HG03045 (cell line): ENCODE measurements around the gene GEMIN4.
"Not testable (repeated sequence)": the region's sequence is repeated elsewhere in the genome, so short reads cannot be mapped to it uniquely, and the experiment has no call there.

ENCODE experiments used
- ATAC-seq: cut with Tn5 transposase; IDR thresholded peaks from one replicate; pipeline ENCODE4 v1.9.1; 2021; ENCODE audit warnings: mild to moderate bottlenecking, moderate library complexity; ENCODE audit not compliant: unreplicated experiment

Gene GEMIN4

DNA sequence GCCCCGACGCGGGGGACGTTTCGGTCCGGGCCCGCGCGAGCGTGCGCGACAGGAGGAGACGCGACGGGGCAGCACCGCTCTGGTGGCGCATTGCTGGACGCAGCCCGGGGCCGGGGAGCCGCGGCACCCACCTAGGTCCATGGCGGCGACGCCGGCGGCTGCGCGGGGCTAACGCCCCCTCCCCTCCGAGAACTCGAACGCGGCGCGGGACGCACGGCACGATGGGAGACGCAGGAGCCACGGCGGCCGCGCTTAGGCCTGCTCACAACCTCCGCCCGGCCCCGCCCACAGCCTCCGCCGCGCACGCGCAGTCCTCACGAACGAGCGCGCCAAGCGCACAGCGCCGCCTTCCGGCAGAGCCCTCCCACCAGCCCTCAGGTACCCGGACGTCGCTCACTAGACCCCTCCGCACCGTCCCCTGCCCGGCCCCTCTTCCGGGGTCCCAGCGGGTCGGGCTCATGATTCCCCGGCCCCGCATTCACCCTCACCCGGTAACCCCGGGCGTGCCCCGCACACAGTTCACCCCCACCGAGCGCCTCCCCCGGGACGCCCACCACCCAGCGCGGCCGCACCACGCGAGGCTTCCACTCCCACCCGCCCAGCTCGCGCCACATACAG lies at the start of gene GEMIN4:
TSS of gene GEMIN4 (minus strand) at position 263 of the 618 bp plus-strand sequence. CDS start at position 141, 122 bp downstream.
- peak; percentile 89 for ATAC-seq

DNA sequence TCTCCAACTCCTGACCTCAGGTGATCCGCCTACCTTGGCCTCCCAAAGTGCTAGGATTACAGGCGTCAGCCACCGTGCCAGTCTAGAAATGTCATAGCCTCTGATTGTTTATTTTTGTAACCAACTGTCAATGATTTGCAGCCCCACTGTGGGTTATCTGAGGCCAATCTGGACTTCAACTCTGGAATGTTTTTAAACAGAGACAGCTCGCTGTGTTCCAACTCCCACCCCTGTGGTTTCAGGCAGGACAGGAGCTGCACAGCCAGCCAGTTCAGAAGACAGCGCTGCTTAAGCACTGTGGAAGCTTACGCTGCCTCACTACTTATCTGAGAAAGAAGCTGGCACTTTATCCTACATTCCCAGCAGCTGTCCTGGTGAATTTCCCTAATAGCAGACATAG lies 49.6 kb upstream of the GEMIN4 start:
- ATAC-seq = no peak

DNA sequence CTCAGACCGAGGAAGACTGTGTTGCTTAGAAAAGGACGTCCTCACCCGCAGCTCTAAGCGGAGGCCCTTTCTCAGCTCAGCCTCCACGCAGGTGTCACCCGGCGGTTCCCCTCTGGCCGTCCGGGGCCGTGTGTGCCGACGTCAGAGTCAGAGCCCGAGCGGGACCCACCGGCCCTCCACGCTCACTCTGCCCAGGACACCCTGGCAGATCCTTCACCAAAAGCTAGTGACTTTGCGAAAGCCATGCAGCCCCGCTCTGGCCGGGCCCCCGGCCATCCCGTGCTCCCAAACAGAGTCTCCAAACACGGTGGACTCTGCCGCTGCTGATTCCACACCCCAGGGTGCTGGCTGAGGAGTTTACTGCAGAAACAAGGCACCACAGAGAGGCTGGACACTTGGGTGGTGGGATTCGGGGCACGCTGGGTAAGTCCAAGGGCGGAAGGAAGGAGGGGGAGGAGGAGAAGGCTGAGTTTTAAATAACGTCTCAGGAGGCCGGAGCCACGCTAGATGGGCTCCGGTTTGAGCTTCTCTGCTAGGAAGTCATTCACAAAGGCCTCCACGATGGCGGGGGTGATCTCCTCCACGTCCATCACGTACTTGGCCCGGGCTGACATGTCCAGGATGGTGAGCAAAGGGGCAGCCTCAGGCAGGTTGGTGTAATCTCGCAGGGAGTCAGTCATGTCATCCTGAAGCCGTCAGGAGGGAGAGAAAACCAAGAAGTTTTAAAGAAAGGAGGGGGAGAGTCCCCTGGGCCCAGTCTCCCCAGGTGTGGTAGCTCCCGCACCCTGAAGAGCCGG lies 48.6 kb upstream of the GEMIN4 start:
- no peak for ATAC-seq

DNA sequence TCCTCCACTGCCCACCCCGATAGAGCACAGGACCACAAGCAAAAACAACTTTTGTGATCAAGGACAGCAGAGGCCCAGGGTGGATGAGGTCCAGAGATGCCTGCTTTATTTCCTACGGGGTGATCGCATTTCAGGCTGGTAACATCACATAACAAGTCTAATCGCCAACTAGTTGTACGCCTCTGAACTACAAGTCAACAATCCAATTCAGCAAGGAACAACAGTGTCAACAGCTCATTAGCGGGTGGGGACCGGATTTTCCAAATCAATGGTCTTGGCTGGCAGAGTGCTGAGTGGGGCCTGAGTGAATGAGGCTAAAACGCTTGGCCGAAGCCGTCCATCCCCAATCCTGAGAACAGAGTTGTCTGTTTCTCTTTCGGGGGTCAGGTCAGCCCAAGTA lies 47.2 kb upstream of the GEMIN4 start:
- ATAC-seq = no peak

DNA sequence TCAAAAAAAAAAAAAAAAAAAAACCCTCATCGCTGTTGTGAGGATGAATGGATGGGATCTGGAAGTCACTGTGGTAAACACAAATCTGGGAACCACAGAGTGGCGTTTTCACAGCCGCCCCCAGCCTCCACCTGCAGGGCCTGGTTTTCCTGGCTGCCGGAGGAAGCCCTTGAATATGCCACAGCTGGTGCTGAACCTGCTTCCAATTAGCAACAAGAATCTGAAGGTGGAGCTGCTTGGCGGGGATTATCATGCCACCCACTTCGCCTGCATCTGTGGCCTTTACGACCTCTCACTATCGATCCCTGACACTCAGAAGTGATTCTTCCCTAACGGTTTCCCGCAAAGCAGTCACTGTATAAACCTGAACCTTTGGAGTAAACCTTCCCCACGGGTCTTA lies 46.2 kb upstream of the GEMIN4 start:
- ATAC-seq = no peak

DNA sequence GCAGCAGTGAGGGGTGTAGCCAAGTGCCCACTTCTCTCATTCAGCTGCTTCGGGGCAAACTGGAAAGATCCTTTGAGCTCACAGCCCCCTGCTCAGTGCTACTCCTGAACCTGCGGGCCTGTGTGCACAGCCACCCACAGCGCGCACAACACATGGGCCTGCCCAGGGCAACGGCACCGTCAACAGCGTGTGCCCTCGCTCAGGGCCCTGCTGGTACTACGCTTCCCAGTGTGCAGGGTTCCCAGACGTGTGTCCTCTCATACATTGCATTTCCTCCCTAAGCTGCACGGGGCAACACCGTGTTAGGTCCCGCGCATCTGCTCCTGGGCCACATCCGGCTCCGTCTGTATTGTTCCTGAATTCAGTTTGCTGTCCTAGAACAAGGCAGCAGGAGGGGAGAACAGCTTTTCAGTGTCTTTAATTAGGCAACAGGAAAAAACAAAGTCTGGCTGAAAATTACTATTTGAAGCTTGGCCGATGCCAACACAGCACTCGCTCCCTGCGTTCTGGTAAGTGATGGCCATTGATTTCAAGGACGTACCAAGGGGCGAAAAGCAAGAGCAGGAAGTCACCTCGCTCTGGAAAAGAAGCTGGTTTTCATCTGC lies 45.3 kb upstream of the GEMIN4 start:
- no peak for ATAC-seq

DNA sequence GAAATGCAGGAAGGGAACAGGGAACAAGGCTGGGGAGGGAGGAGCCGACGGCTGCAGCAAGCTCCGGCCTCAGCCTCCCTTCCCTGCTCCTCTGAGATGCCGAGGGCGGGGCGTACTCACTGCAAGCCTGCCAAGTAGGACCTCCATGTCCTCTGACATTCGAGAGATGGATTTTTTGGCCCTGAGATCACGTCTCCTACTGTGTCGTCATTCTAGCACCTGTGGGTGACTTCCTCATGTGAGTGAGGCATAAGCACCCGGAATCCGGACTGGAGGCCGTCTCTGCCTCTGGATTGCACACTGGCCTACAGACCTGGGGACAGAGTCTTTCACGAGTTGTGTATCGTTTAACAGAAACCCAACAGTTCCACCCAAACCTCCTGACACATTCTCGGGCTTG lies 44.5 kb upstream of the GEMIN4 start:
- no peak for ATAC-seq

DNA sequence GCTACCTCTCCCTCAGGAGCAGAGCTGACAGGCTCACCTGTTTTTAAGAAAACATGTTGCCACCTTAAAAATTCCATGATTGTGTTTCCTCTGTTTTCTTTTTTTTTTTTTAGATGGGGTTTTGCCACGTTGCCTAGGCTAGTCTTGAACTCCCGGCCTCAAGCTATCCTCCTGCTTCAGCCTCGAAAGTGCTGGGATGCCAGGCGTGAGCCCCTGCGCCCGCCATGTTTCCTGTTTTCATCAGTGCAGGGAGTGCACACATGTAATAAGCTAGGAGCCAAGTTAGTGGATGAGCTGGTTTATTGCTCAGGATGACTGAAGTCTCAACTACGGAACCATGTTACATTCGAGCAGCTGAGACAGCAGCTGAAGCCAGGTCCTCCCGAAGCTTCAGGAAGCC lies 43.7 kb upstream of the GEMIN4 start:
- no peak for ATAC-seq

DNA sequence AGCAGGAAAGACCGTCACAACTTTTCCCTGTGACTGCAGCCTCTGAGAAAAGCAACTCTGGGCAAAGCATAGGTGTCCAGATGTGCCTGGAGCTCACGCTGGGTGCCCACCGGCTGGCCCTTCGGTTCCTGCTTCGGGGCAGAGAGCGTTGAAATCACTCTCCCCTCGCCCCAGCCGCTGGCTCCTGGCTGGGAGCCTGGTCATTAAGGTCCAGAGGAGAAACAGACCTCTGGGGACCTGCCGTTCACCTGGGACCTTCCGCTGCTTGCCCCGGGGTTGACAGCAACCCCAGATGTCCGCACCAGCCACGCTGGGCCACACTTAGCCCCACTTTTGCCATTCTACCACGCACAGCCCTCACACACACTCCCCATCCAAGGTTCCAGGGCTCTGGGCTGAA lies 43.2 kb upstream of the GEMIN4 start:
- no peak for ATAC-seq

DNA sequence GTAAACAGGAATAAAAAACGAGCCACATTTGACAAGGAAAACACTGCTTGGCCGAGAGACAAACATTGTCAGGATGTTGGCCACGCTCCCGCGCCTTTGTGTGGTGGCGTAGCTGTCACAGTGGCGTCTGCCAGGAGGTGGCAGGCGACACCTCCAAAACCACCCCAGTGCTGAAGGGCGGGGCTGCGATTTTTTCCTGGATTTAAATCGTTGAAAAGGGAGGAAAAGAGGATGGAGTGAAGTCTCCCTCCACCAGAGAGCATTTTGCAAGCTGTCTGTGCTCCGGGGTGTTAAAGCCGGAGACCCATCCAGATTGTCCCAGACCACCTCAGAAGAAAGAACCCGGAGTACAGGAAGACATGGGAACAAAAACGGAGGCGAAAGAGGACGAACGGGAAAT lies 42.8 kb upstream of the GEMIN4 start:
- no peak for ATAC-seq

DNA sequence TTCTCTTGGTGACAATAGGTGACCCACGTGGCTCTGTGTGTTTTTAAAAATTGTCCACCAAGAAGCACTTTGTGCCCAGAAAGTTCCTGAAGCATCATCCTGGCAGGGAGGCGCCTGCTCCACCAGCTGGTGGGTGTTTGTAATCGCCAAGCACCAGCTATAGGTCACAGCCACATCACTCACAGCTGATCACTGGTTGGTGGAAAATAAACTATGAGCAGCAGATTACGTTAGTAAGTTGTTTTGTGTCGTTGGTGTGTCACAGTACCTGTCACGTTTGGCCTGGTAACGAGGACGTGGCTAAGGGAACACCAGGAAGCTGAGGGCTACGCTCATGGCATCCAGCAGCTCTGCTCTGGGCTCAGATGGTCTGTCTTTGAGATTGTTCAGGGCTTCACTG lies 40.2 kb upstream of the GEMIN4 start:
- no peak for ATAC-seq

DNA sequence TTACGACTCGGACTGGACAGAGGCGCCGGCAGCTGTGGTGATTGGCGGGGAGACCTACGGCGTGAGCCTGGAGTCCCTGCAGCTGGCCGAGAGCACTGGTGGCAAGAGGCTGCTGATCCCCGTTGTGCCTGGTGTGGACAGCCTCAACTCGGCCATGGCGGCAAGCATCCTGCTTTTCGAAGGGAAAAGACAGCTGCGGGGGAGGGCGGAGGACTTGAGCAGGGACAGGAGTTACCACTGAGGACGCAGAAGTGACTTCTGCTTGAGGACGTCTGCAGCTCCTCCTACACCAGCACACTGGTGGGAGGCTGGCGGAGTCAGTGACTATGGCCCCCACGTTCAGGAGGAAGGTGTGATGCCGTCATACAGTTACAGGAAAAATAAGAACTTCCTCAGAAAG lies 39.8 kb upstream of the GEMIN4 start:
- ATAC-seq = no peak

DNA sequence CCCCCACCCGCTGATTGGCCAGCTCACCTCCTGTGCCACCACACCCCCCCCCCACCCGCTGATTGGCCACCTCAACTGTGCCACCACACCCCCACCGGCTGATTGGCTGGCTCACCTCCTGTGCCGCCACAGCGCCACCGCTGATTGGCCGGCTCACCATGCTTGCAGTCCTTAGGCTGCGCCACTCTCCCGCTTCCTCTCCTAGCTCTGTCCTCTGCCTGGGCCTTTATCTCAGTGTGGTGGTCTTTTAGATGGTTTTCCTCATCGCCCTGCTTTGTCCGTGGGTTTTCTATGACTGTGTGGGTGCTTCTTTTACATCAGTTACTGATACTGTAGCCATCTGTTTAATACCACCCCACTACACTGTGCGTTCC lies 38.8 kb upstream of the GEMIN4 start:
- ATAC-seq = not testable (repeated sequence)

DNA sequence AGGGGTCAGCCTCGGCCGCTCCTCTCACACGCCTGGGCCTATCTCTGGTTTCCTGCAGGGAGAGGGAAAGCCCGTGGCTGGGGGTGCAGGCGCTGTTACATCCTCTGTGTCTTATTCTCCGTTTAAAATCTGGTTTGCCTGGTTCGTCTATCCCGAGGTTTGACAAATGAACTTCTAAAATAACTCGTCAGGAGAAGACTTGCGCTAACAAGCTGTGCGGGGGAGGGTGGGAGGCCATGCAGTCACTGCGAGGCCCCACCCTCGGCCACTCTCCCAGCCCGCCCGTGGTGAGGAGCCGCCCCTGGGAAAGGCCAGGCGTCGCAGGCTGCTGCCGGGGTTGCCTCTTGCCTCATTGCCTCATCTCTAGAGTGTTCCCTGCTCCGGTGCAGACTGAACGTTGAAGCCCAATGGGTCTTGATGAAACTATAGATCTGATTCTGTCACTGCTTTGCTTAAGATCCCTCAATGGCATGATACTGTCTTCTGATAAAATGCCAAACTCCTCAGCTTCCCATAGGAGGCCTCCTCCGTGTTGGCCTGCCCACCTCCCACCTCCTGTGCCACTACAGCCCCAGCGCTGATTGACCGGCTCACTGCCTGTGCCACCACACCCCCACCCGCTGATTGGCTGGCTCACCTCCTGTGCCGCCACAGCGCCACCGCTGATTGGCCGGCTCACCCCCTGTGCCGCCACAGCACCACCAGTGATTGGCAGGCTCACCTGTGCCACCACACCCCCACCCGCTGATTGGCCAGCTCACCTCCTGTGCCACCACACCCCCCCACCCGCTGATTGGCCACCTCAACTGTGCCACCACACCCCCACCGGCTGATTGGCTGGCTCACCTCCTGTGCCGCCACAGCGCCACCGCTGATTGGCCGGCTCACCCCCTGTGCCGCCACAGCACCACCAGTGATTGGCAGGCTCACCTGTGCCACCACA lies 38.1 kb upstream of the GEMIN4 start:
- not testable (repeated sequence) for ATAC-seq

DNA sequence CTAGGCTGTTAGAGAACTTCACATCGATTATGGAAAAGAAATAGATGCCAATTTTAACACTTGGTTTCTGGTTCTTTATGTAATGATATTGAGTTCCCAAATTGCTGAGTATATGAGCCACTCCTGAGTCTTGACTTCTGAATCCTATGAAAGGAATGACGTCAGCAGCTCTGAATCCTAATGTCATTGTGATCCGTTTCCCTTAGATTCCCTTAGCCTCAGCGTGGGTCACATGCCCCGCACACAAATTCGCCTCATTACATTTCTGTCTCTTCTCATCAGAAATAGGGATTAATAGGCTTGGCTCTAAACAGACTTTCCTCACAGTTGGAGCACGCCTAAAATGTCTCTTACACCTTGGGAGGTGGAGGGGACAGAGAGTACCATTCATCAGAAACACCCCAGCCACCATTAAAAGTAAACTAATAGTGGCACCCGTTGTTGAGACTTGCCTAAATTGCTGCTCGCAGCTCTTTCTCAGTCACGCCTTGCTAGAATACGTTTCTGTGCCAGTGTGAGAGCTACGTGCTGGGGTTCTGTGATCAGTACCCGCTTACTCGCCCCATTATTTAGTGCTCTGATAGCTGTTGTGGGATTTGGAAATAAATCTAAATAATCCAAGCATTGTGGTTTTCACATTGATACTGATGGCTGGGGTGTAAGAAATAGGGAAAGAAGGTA lies 37.2 kb upstream of the GEMIN4 start:
- ATAC-seq = no peak

DNA sequence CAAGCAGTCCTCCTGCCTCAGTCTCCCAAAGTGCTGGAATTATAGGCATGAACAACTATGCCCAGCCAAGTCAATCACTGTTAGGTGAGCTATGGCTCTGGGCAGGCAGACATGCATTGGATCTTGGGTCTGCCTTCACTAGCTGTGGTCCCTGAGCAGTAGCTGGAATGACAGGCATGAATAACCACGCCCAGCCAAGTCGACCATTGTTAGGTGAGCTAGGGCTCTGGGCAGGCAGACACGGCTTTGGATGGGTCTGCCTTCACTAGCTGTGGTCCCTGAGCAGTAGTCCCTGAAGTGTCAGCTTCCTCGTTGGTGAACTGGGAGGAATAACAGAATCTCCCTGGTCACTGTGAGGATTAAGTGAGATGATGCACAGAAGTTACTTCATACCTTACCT lies 36.5 kb upstream of the GEMIN4 start:
- ATAC-seq = no peak

DNA sequence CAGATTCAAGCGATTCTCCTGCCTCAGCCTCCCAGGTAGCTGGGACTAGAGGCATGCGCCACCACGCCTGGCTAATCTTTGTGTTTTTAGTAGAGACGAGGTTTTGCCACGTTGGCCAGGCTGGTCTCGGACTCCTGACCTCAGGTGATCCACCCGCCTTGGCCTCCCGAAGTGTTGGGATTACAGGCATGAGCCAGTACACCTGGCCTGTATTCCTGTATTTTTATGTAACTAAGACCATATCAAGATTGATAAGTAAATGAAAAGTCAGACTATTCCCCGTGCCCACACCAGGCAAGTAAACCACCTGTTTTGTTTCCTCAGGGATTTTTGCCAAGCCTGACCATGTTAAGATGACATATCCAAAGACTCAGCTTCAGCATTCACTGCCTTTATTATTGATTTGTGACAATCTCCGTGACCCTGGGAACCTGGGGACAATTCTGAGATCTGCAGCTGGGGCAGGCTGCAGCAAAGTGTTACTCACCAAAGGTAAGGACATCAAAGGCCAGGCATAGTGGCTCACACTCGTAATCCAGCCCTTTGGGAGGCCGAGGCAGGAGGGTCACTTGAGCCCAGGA lies 35.7 kb upstream of the GEMIN4 start:
- no peak for ATAC-seq

DNA sequence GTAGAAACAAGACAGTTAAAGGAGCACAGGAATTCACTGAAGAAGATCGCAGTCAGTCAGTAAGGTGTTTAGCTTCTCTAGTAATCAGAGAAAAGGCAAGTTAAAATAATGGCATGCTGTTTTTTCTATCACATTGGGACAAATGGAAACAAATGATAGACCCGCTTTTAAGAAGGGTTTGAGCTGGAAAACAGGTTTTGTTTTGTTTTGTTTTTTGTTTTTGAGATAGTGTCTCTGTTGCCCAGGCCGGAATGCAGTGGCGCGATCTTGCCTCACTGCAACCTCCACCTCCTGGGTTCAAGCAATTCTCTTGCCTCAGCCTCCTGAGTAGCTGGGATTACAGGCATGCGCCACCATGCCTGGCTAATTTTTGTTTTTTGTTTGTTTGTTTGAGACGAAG lies 33.8 kb upstream of the GEMIN4 start:
- not testable (repeated sequence) for ATAC-seq

DNA sequence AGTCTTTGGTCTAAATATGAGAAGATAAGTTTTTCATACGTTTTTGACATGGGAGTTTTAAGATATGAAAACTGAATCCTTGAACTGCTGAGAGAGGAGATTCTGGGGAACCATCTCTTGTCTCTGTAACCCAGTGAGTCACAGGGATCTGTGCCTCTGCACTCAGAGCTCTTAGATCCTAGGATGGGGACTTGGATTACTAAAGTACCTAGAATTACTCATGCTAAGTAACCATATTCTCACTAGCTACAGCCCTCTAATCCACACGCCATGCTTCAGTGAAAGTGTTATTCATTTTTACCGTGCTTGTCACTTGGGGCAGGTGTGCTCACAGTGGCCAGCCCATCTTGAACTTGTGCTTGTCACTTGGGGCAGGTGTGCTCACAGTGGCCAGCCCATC lies 32.1 kb upstream of the GEMIN4 start:
- ATAC-seq = no peak
